Neural cell (in vitro differentiated cells): ENCODE measurements around the gene GRB14. TPM values are rescaled to one million over a fixed set of nuclear protein-coding genes. Genes with fewer than 3 reads are reported as not detected.
A peak's percentile ranks its signal among the peaks of the same experiment; 100 is the strongest.

Experiments used
- H2AFZ ChIP-seq: fragments of 200-600, 300-800 bp; sonication (generic), shearing (Covaris generic); 2 replicates; pipeline ENCODE4 v1.6.0; 2014; ENCODE audit warnings: low read depth, mild to moderate bottlenecking, antibody characterized with exemption, low read length, moderate library complexity
- H3F3A ChIP-seq: fragments of 200-600 bp; shearing (Covaris generic); 2 replicates; pipeline ENCODE4 v1.6.1; 2016; ENCODE audit warnings: mild to moderate bottlenecking, moderate library complexity, mixed read lengths, antibody characterized with exemption, low read length; ENCODE audit not compliant: insufficient read depth, poor library complexity, severe bottlenecking
- H3K27ac ChIP-seq: fragments of 200-600, 300-800 bp; sonication (generic), shearing (Covaris generic); 2 replicates; pipeline ENCODE4 v1.5.1; 2014; ENCODE audit warnings: mild to moderate bottlenecking, low read length, moderate library complexity
- H3K27me3 ChIP-seq: fragments of 300-800, 200-600 bp; sonication (generic), shearing (Covaris generic); 2 replicates; pipeline ENCODE4 v1.6.0; 2014; ENCODE audit warnings: mild to moderate bottlenecking, low read depth, low read length, moderate library complexity; ENCODE audit not compliant: insufficient read depth
- H3K36me3 ChIP-seq: fragments of 300-800, 200-600 bp; sonication (generic), shearing (Covaris generic); 2 replicates; pipeline ENCODE4 v1.5.1; 2014; ENCODE audit warnings: mild to moderate bottlenecking, antibody characterized with exemption, low read length, moderate library complexity; ENCODE audit not compliant: insufficient read depth
- H3K4me2 ChIP-seq: fragments of 300-800, 200-600 bp; sonication (generic), shearing (Covaris generic); 2 replicates; pipeline ENCODE4 v1.6.0; 2014; ENCODE audit warnings: mild to moderate bottlenecking, low read length
- H3K4me3 ChIP-seq: fragments of 300-800, 200-600 bp; sonication (generic), shearing (Covaris generic); 2 replicates; pipeline ENCODE4 v1.5.1; 2014; ENCODE audit warnings: mild to moderate bottlenecking, low read length, moderate library complexity
- H3K79me2 ChIP-seq: fragments of 200-600 bp; shearing (Covaris generic); replicated peaks from 2 replicates; pipeline ENCODE4 v1.6.0; 2014; ENCODE audit warnings: mild to moderate bottlenecking, low read length, moderate library complexity; ENCODE audit not compliant: insufficient read depth
- H3K9ac ChIP-seq: fragments of 300-800, 200-600 bp; sonication (generic), shearing (Covaris generic); 2 replicates; pipeline ENCODE4 v1.6.1; 2016; ENCODE audit warnings: mild to moderate bottlenecking, low read length, mixed read lengths
- H3K9me2 ChIP-seq: fragments of 200-600 bp; shearing (Covaris generic); 2 replicates; pipeline ENCODE4 v1.6.1; 2016; ENCODE audit warnings: mild to moderate bottlenecking, low read length, mixed read lengths; ENCODE audit not compliant: insufficient read depth
- H3K9me3 ChIP-seq: fragments of 200-600, 300-800 bp; sonication (generic), shearing (Covaris generic); 2 replicates; pipeline ENCODE4 v1.6.1; 2016; ENCODE audit warnings: mild to moderate bottlenecking, mixed run types, low read length, moderate library complexity, mixed read lengths
- H4K20me1 ChIP-seq: fragments of 200-600 bp; shearing (Covaris generic); 2 replicates; pipeline ENCODE4 v1.6.1; 2016; ENCODE audit warnings: mild to moderate bottlenecking, mixed run types; ENCODE audit not compliant: insufficient read depth
- CTCF ChIP-seq: fragments of 450-650 bp; IDR thresholded peaks from 2 replicates; pipeline ENCODE4 v1.5.1; 2014; ENCODE audit warnings: antibody characterized with exemption, mild to moderate bottlenecking, moderate library complexity; ENCODE audit not compliant: poor library complexity, severe bottlenecking
- EP300 ChIP-seq: fragments of 450-650 bp; conservative IDR thresholded peaks from 2 replicates; pipeline ENCODE4 v1.6.1; 2014; ENCODE audit warnings: antibody characterized with exemption, mild to moderate bottlenecking, moderate library complexity; ENCODE audit not compliant: poor library complexity, severe bottlenecking
- EZH2 ChIP-seq: fragments of 200-600, 300-800 bp; shearing (Covaris generic), sonication (generic); IDR thresholded peaks from 2 replicates; pipeline ENCODE4 v1.6.1; 2014; ENCODE audit warnings: antibody characterized with exemption, low read length, borderline replicate concordance, mild to moderate bottlenecking; ENCODE audit not compliant: insufficient read depth, poor library complexity, severe bottlenecking
- POLR2AphosphoS5 ChIP-seq: IDR thresholded peaks from 2 replicates; pipeline ENCODE4 v1.6.1; 2012
- RAD21 ChIP-seq: fragments of 450-650 bp; conservative IDR thresholded peaks from 2 replicates; pipeline ENCODE4 v1.6.1; 2014; ENCODE audit warnings: antibody characterized with exemption, mild to moderate bottlenecking, moderate library complexity
- REST ChIP-seq: IDR thresholded peaks from 2 replicates; pipeline ENCODE4 v1.6.1; 2012; ENCODE audit warnings: borderline replicate concordance
- SMC3 ChIP-seq: fragments of 450-650 bp; conservative IDR thresholded peaks from 2 replicates; pipeline ENCODE4 v1.6.1; 2014; ENCODE audit warnings: antibody characterized with exemption, mild to moderate bottlenecking, moderate library complexity; ENCODE audit not compliant: poor library complexity
- TAF1 ChIP-seq: IDR thresholded peaks from 2 replicates; pipeline ENCODE4 v1.6.1; 2012; ENCODE audit warnings: low read depth
- polyA plus RNA-seq: library from polyadenylated mRNA; depleted of rRNA; stranded (reverse); fragments of >200 nt; gene quantifications from 2 replicates; pipeline ENCODE4 v1.2.3, GENCODE V29; 2014

The GRB14 gene
- polyA plus RNA-seq, 1 donor from 2014 or later = 4.5 TPM

GRCh38 chr2:164560181-164560792 is 61.0 kb downstream of the GRB14 start:
- H2AFZ ChIP-seq = no peak overlapping the region
- H3K27me3 ChIP-seq = no peaks in the 10 kb centered on the region
- H3K79me2 ChIP-seq = no peaks in the 10 kb centered on the region
- no peaks in the 10 kb centered on the region for H4K20me1 ChIP-seq
- no peak overlapping the region for H3K4me2 ChIP-seq
- H3K4me3 ChIP-seq = no peak overlapping the region
- no peaks in the 10 kb centered on the region for H3K36me3 ChIP-seq
- H3K27ac ChIP-seq = no peak overlapping the region
- H3K9ac ChIP-seq = no peak overlapping the region
- TF ChIP-seq REST (no peak), POLR2AphosphoS5 (no peak), CTCF (peak; percentile 77), RAD21 (peak; percentile 74), SMC3 (peak; percentile 84)
- H3F3A ChIP-seq = no peaks in the 10 kb centered on the region
- H3K9me3 ChIP-seq = no peaks in the 10 kb centered on the region
- H3K9me2 ChIP-seq = no peaks in the 10 kb centered on the region

- Histone ChIP-seq H3K9me2 (no peaks in the 10 kb centered on the region), H3K79me2 (no peaks in the 10 kb centered on the region), H3K27ac (no peak overlapping the region), H3K9ac (no peak overlapping the region), H3K9me3 (no peaks in the 10 kb centered on the region), H3F3A (no peaks in the 10 kb centered on the region), H3K27me3 (no peaks in the 10 kb centered on the region), H4K20me1 (no peaks in the 10 kb centered on the region), H3K4me3 (no peak overlapping the region), H2AFZ (no peak overlapping the region), H3K36me3 (no peaks in the 10 kb centered on the region), H3K4me2 (no peak overlapping the region)
- no peak for TF ChIP-seq REST
- no peak for TF ChIP-seq TAF1
- no peak for TF ChIP-seq SMC3
- no peak for TF ChIP-seq EZH2
- no peak for TF ChIP-seq CTCF
- no peak for TF ChIP-seq EP300
- TF ChIP-seq RAD21 = no peak
Measured at GRCh38 chr2:164558450-164558849, 62.8 kb downstream of the GRB14 start.
